ENCODE data around the gene MORN5. TPM values are rescaled to one million over a fixed set of nuclear protein-coding genes. Genes with fewer than 3 reads are reported as not detected.

MORN5 gene
- total RNA-seq = not detected in 2 replicates

DNA sequence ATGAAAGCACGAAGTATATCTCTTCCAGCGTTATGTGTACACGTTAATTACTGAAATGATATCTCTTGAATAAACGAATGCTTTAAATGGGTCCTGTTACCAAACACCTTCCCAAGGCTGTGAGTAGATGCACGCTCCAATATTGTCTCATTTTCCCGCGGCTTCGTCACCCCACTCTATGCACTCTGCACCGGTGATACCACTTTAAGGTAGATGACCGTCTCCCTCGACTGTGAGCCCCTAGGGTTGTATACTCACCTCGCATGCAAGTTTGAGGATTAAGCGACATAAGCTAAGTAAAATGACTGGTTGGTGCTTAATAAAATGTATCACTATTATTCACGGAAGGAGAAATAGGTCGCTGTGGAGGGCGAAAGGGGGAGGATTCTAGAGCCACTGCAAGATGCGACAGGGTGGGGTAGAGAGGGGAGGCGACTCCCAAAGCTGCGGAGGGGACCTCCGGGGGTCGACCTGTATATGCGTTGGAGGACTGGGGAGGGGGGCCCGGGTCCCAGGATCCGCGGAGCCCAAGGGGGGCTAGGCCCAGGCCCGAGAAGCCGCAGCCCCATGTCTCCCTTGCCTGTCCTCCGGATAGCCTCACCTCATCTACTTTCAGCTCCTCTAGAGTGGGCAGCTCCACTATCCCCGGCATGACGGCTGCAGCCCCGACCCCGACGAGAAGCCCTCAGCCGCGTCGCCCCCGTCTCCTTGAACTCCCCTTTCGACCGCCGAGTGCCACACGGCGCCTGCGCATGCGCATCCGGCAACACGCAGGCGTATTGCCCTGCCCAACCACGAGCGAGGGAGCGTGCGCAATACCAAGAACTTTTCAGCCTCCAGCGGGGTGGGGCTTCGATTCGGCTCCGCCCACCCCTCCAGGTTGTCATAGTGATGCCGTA is at the start of gene MORN5, which contains the start of gene NDUFA8:
Gene MORN5, plus strand, starts transcription at position 883 of the 899 bp plus-strand sequence. CDS start 65 bp downstream, outside the sequence.
Gene NDUFA8, minus strand, starts transcription at position 754 of the 899 bp plus-strand sequence. Its CDS starts 102 bp downstream, at position 652.

GRCh38 chr9:122228568-122229484 is 69.1 kb downstream of the MORN5 start, which contains the start of gene LHX6:
TSS of gene LHX6 (minus strand) at chr9:122228957. CDS start at chr9:122228740, 217 bp downstream.

Small RNA genes within 50 kb of the gene (small RNA-seq; reads per million reads assigned to genes)
- gene MIR4478 = not detected

Other genes with a start within 250 kb of the MORN5 start
- gene TTLL11, start 66.6 kb upstream of the MORN5 start, total RNA-seq = 9.0 and 10.2 TPM in 2 replicates
- gene NDUFA8, start 129 bp upstream of the MORN5 start, total RNA-seq = 13.1 and 15.7 TPM in 2 replicates
- gene LHX6, start 69.0 kb downstream of the MORN5 start, total RNA-seq = not detected in 2 replicates
- gene RBM18, start 104.9 kb downstream of the MORN5 start, total RNA-seq = 10.0 and 11.4 TPM in 2 replicates
- 30.3 and 36.4 TPM in 2 replicates for gene MRRF, start 105.0 kb downstream of the MORN5 start, total RNA-seq
- gene PTGS1, start 211.1 kb downstream of the MORN5 start, total RNA-seq = 14.2 and 22.7 TPM in 2 replicates

All from hair follicle dermal papilla cell (primary cell).